Keratinocyte (primary cell): Measurements from ENCODE around the gene BCAS1. TPM values are rescaled to one million over a fixed set of nuclear protein-coding genes. Genes with fewer than 3 reads are reported as not detected.

Experiments used
- DNase-seq: peaks from one replicate; pipeline ENCODE4 v3.0.0-alpha.2; 2011; ENCODE audit warnings: low read depth, missing footprints, low spot score
- FAIRE-seq: peaks from 2 replicates; lab custom pipeline; 2011; peaks lifted over from hg19 to GRCh38; lab: Jason Lieb, UNC
- H2AFZ ChIP-seq: 2 replicates; pipeline ENCODE4 v1.6.0; 2012; ENCODE audit warnings: low read length, control low read depth, inconsistent platforms; ENCODE audit not compliant: control insufficient read depth
- H3K27ac ChIP-seq: 2 replicates; pipeline ENCODE4 v1.5.1; 2011; ENCODE audit warnings: low read length; ENCODE audit not compliant: control insufficient read depth, insufficient read depth
- H3K27me3 ChIP-seq: 3 replicates; pipeline ENCODE4 v1.6.0; 2011; ENCODE audit warnings: low read length; ENCODE audit not compliant: control insufficient read depth, insufficient read depth; ENCODE audit errors: extremely low read depth
- H3K36me3 ChIP-seq, 2 experiments: 2 replicates in 1 of 2; 3 replicates in 1 of 2; pipeline ENCODE4 v1.5.1; 2011; ENCODE audit warnings: low read length in 2 of 2, mild to moderate bottlenecking in 1 of 2; ENCODE audit not compliant: control insufficient read depth in 2 of 2, insufficient read depth in 2 of 2; ENCODE audit errors: extremely low read depth in 1 of 2
- H3K4me1 ChIP-seq: 3 replicates; pipeline ENCODE4 v1.5.1; 2011; ENCODE audit warnings: low read length; ENCODE audit not compliant: control insufficient read depth, insufficient read depth; ENCODE audit errors: extremely low read depth
- H3K4me2 ChIP-seq: 3 replicates; pipeline ENCODE4 v1.6.0; 2011; ENCODE audit warnings: low read depth, low read length; ENCODE audit not compliant: control insufficient read depth, insufficient read depth; ENCODE audit errors: extremely low read depth
- H3K4me3 ChIP-seq, 3 experiments: fragments of 200-600 bp in 1 of 3; sonication (generic) in 1 of 3; 2 replicates in 2 of 3; 3 replicates in 1 of 3; pipeline ENCODE4 v1.5.1; 2011 to 2016; ENCODE audit warnings: low read length in 3 of 3, mild to moderate bottlenecking in 3 of 3, control low read depth in 2 of 3, inconsistent platforms in 1 of 3, low read depth in 1 of 3, mixed read lengths in 1 of 3, mixed run types in 1 of 3, moderate library complexity in 1 of 3; ENCODE audit not compliant: control insufficient read depth in 2 of 3, insufficient read depth in 2 of 3; ENCODE audit errors: extremely low read depth in 1 of 3
- H3K79me2 ChIP-seq: 2 replicates; pipeline ENCODE4 v1.6.0; 2012; ENCODE audit warnings: low read length; ENCODE audit not compliant: control insufficient read depth, insufficient read depth
- H3K9ac ChIP-seq: 3 replicates; pipeline ENCODE4 v1.6.0; 2011; ENCODE audit warnings: low read length; ENCODE audit not compliant: control insufficient read depth, insufficient read depth; ENCODE audit errors: extremely low read depth
- H3K9me1 ChIP-seq: 3 replicates; pipeline ENCODE4 v1.6.0; 2011; ENCODE audit warnings: low read length; ENCODE audit not compliant: control insufficient read depth, insufficient read depth; ENCODE audit errors: extremely low read depth
- H3K9me3 ChIP-seq: 2 replicates; pipeline ENCODE4 v1.5.1; 2012; ENCODE audit warnings: low read depth, low read length; ENCODE audit not compliant: control insufficient read depth
- H4K20me1 ChIP-seq: 3 replicates; pipeline ENCODE4 v1.6.0; 2011; ENCODE audit warnings: low read length; ENCODE audit not compliant: control insufficient read depth, insufficient read depth; ENCODE audit errors: extremely low read depth
- CTCF ChIP-seq, 3 experiments: IDR thresholded peaks in 1 of 3; conservative IDR thresholded peaks in 1 of 3; optimal IDR thresholded peaks in 1 of 3; 2 replicates in 2 of 3; 3 replicates in 1 of 3; pipeline versions ENCODE3 to v1.5.1; 2011; ENCODE audit warnings: low read length in 3 of 3, mild to moderate bottlenecking in 3 of 3, moderate library complexity in 2 of 3, control low read depth in 1 of 3, inconsistent platforms in 1 of 3; ENCODE audit not compliant: insufficient read depth in 2 of 3; ENCODE audit errors: extremely low read depth in 1 of 3
- EZH2 ChIP-seq: IDR thresholded peaks from one replicate; pipeline ENCODE4 v1.6.1; 2012; ENCODE audit warnings: inconsistent platforms, mild to moderate bottlenecking, low read length, moderate library complexity
- dilution Hi-C: fragments of 300-500 bp; cut with MboI; formaldehyde crosslinking; loops from one replicate; pipeline ENCODE4 v1.7.0; 2020; ENCODE audit warnings: low sequenced_read_pairs; ENCODE audit not compliant: extremely low pct_ligation_motif_present
- polyA plus RNA-seq, 5 experiments: library from polyadenylated mRNA; depleted of rRNA in 3 of 5; stranded (reverse) in 3 of 5; stranded (forward) in 1 of 5; unstranded in 1 of 5; fragments of >200 nt; gene quantifications; 1 replicate in 1 of 5; 2 replicates in 3 of 5; 3 replicates in 1 of 5; pipeline versions ENCODE4 v1.2.1 to v1.2.3, GENCODE V29; 2011 to 2012; ENCODE audit warnings: missing spikeins in 2 of 5, low read depth in 1 of 5, low replicate concordance in 1 of 5

Gene BCAS1
- polyA plus RNA-seq, 1 donor (not counting 4 experiments of a cell fraction or from before 2014, with no cell fraction given): not detected

GRCh38 chr20:54047048-54047447 is 23.3 kb downstream of the BCAS1 start:
- dilution Hi-C loops: no loop called here
- FAIRE-seq: no peak

DNA sequence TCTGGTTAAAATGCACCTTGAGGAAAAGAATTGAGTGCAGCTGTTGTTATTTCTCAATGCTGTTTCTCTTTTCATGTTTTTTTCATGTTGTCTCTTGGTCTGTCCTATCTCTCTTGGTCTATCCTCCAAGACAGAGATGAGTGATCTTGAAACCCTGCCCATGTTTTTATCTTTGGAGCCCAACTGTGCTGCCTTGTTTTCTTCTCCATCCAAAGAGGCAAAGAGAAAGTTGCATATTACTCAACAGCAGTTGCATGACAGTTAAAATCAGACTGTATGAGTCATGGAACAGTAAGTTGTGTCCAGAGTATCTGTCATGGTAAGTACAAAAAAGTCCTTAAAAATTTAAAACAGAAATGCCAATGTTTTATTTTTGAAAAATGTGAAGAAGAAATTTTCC is 26.2 kb downstream of the BCAS1 start:
- no peak overlapping the region for H3K9ac ChIP-seq
- H3K79me2 ChIP-seq: no peaks in the 10 kb centered on the region
- no peak overlapping the region for H3K4me3 ChIP-seq
- no peak for TF ChIP-seq EZH2
- no peak for TF ChIP-seq CTCF (optimal IDR thresholded peaks at IDR 0.05 in 1 of 3, IDR thresholded peaks at IDR 0.05 in 1 of 3, conservative IDR thresholded peaks at IDR 0.05 in 1 of 3; ENCODE audit: extremely low read depth in 1 of 3, insufficient read depth in 2 of 3, low read length in 3 of 3)
- no peak overlapping the region for H3K27ac ChIP-seq
- DNase-seq: no peak
- no peaks in the 10 kb centered on the region for H3K27me3 ChIP-seq
- FAIRE-seq: no peak
- no peaks in the 10 kb centered on the region for H3K4me1 ChIP-seq
- H3K36me3 ChIP-seq: no peaks in the 10 kb centered on the region
- no peaks in the 10 kb centered on the region for H4K20me1 ChIP-seq
- no peaks in the 10 kb centered on the region for H3K9me3 ChIP-seq
- H2AFZ ChIP-seq: no peak overlapping the region
- dilution Hi-C loops: no loop called here
- no peak overlapping the region for H3K4me2 ChIP-seq
- H3K9me1 ChIP-seq: no peaks in the 10 kb centered on the region

More at GRCh38 chr20:54047048-54047447, 23.3 kb downstream of the BCAS1 start:
- Histone ChIP-seq H3K4me1 (no peaks in the 10 kb centered on the region), H3K79me2 (no peaks in the 10 kb centered on the region), H3K36me3 (no peaks in the 10 kb centered on the region), H3K9me1 (no peaks in the 10 kb centered on the region), H3K4me3 (no peak overlapping the region), H2AFZ (no peak overlapping the region), H3K27ac (no peak overlapping the region), H3K4me2 (no peak overlapping the region), H4K20me1 (no peaks in the 10 kb centered on the region), H3K9ac (no peak overlapping the region), H3K9me3 (no peaks in the 10 kb centered on the region), H3K27me3 (no peaks in the 10 kb centered on the region)
- no peak for DNase-seq
- TF ChIP-seq CTCF (optimal IDR thresholded peaks at IDR 0.05 in 1 of 3, IDR thresholded peaks at IDR 0.05 in 1 of 3, conservative IDR thresholded peaks at IDR 0.05 in 1 of 3; ENCODE audit: extremely low read depth in 1 of 3, insufficient read depth in 2 of 3, low read length in 3 of 3): no peak
- TF ChIP-seq EZH2: no peak
